ENCODE results near the gene RNH1. TPM values are rescaled to one million over a fixed set of nuclear protein-coding genes. Genes with fewer than 3 reads are reported as not detected.

RNH1 gene
- total RNA-seq, 4 donors from 2014 or later: 378 to 392 (median 383) TPM

DNA sequence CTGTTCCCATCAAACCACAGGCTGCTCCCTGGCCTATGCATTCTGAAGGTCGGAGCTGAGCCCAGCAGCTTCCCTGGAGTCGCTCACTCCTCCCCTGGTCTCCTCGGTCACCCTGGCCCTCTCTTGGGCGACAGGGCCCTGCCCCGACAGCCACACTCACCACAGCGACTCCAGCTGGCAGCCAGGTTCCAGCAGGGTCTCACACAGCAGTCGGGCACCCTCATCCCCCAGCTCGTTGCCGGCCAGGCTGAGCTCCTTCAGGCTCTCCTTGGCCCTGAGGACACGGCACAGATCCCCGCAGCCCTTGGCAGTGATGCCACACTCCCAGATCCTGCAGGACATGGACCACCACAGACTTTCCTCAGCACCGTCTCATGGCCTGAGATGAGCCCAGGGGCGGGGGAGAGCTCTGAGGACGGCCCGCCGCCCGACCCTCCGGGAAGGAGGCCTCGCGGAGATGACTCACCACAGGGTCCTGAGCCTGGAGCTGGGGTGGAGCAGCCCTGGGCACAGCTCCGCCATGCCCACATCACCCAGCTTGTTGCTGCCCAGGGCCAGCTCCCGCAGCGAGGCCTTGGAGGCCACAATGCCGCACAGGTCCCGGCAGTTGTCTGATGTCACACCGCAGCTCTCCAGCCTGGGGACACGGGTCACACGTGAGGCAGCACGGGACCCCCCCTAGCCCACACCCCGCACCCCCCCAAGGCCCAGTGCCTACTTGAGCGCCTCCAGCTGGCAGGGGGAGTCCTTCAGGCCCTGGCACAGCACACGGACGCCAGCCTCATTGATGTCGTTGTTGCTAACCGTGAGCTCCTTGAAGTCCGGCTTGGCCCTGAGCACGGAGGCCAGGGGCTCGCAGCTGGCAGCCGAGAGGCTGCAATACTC is 8.5 kb downstream of the RNH1 start:
- H3K9me3 ChIP-seq: no peaks in the 10 kb centered on the region
- peaks cover 11% of the 10 kb centered on the region for H3K4me1 ChIP-seq
- no peak overlapping the region for H3K27ac ChIP-seq
- TF ChIP-seq, protein P1, sequence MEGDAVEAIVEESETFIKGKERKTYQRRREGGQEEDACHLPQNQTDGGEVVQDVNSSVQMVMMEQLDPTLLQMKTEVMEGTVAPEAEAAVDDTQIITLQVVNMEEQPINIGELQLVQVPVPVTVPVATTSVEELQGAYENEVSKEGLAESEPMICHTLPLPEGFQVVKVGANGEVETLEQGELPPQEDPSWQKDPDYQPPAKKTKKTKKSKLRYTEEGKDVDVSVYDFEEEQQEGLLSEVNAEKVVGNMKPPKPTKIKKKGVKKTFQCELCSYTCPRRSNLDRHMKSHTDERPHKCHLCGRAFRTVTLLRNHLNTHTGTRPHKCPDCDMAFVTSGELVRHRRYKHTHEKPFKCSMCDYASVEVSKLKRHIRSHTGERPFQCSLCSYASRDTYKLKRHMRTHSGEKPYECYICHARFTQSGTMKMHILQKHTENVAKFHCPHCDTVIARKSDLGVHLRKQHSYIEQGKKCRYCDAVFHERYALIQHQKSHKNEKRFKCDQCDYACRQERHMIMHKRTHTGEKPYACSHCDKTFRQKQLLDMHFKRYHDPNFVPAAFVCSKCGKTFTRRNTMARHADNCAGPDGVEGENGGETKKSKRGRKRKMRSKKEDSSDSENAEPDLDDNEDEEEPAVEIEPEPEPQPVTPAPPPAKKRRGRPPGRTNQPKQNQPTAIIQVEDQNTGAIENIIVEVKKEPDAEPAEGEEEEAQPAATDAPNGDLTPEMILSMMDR (IDR thresholded peaks at IDR 0.05): no peak
- TF ChIP-seq EP300 (IDR thresholded peaks at IDR 0.05): no peak
- TF ChIP-seq POLR2AphosphoS5 (IDR thresholded peaks at IDR 0.05): no peak
- TF ChIP-seq POLR2A (IDR thresholded peaks at IDR 0.05): no peak
- H3K27me3 ChIP-seq: no peaks in the 10 kb centered on the region
- peaks cover 83% of the 10 kb centered on the region for H3K36me3 ChIP-seq
- no peak for DNase-seq (ENCODE audit: low spot score in 2 of 2)
- H3K4me3 ChIP-seq: no peak overlapping the region
- WGBS: 91% methylated on average over 12 of the region's 39 CpGs

- H3K4me1 ChIP-seq: peaks cover 3% of the 10 kb centered on the region
- no peak overlapping the region for H3K27ac ChIP-seq
- no peaks in the 10 kb centered on the region for H3K9me3 ChIP-seq
- H3K27me3 ChIP-seq: no peaks in the 10 kb centered on the region
- WGBS: 94% methylated on average over 27 of the region's 31 CpGs
- no peak overlapping the region for H3K4me3 ChIP-seq
- H3K36me3 ChIP-seq: peaks cover 91% of the 10 kb centered on the region
- TF ChIP-seq, protein P1 (IDR thresholded peaks at IDR 0.05): no peak
- TF ChIP-seq EP300 (IDR thresholded peaks at IDR 0.05): no peak
- TF ChIP-seq POLR2AphosphoS5 (IDR thresholded peaks at IDR 0.05): no peak
- TF ChIP-seq POLR2A (IDR thresholded peaks at IDR 0.05): no peak
- no peak for DNase-seq (ENCODE audit: low spot score in 2 of 2)
Measured at GRCh38 chr11:497565-498296, 9.3 kb downstream of the RNH1 start.

DNA sequence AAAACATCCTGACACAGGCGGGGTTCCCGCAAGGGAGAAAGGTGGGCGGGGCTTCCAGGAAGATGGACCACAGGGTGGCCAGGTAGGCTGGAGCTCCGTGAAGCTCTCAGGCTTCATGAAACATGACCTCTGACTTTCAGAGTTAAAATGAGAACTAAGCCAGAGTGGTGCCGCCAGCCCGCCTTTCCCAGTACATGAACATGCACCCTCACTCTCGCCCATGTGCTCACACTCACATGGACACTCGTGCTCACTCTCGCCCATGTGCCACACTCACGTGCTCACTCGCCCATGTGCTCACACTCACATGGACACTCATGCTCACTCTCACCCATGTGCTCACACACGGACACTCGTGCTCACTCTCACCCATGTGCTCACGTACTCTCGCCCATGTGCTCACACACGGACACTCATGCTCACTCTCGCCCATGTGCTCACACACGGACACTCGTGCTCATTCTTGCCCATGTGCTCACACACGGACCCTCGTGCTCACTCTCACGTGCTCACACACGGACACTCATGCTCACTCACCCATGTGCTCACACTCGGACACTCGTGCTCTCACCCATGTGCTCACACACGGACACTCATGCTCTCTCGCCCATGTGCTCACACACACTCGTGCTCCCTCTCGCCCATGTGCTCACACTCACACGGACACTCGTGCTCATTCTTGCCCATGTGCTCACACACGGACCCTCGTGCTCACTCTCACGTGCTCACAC is 10.0 kb downstream of the RNH1 start:
- Histone ChIP-seq H3K36me3 (peaks cover 93% of the 10 kb centered on the region), H3K4me1 (no peaks in the 10 kb centered on the region), H3K27me3 (no peaks in the 10 kb centered on the region), H3K9me3 (no peaks in the 10 kb centered on the region), H3K27ac (no peak overlapping the region), H3K4me3 (no peak overlapping the region)
- TF ChIP-seq POLR2AphosphoS5 (IDR thresholded peaks at IDR 0.05) (no peak), EP300 (IDR thresholded peaks at IDR 0.05) (no peak), POLR2A (IDR thresholded peaks at IDR 0.05) (no peak)
- TF ChIP-seq, protein P1 (IDR thresholded peaks at IDR 0.05): no peak
- WGBS: 93% methylated on average over 34 of the region's 34 CpGs
- DNase-seq (ENCODE audit: low spot score in 2 of 2): no peak

DNA sequence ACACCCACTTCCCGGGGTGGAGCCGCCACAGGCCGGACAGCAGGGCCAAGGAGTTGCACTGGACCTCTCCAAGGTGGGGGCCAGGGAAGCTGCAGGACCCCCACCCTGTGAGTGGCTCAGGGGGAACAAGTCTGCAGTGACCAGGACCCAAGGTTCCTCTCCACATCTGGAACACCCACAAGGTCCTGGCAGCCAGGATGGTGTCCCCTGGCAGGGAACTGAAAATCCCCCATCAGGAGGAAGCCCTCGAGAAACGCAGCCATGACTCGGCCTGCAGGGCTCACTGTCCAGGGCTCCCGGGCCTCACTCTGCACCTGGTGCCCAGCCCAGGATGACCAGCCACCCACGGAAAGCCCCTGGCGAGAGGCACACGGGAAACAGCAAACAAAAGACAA is 11.5 kb downstream of the RNH1 start:
- Histone ChIP-seq H3K4me3 (no peak overlapping the region), H3K27me3 (no peaks in the 10 kb centered on the region), H3K4me1 (no peaks in the 10 kb centered on the region), H3K9me3 (no peaks in the 10 kb centered on the region), H3K36me3 (peaks cover 88% of the 10 kb centered on the region), H3K27ac (no peak overlapping the region)
- 59% methylated on average over 10 of the region's 10 CpGs for WGBS
- DNase-seq (ENCODE audit: low spot score in 2 of 2): no peak
- TF ChIP-seq POLR2AphosphoS5 (IDR thresholded peaks at IDR 0.05): no peak
- no peak for TF ChIP-seq EP300 (IDR thresholded peaks at IDR 0.05)

DNA sequence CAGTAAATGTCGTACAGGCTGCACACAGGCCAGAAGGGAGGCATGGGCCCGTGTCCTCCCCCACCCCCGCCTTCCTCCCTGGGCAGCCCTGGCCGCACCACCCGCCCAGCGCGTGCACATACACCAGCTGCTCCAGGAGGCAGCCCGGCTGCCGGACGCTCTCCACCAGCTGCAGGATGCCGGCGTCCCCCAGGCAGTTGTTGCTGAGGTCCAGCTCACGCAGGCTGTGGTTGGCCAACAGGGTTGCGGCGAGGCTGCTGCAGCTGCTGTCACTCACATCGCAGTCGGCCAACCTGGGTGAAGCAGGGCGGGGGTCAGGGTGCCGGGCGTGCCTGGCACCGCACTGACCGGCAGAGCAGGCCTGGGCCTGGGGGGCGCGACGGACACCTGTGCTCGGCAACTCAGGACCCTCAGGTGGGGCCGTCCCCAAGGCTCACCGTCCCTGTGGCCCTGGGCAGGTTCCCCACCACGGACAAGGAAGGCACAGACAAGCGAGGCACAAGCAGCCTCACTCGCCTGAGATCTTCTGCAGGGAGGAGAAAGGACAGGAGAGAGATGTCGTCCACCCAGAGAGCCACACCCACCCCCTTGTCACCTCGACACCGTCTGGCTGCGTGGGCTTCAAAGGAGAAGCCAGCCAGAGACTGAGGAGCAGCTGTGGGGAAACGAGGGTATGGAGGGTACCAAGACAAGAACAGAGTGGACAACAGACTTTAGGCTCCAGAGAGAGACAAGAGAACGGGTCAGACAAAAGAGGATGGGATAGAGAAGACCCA is 12.1 kb downstream of the RNH1 start:
- 84% methylated on average over 27 of the region's 37 CpGs for WGBS
- no peak for DNase-seq (ENCODE audit: low spot score in 2 of 2)
- Histone ChIP-seq H3K36me3 (peaks cover 88% of the 10 kb centered on the region), H3K9me3 (no peaks in the 10 kb centered on the region), H3K27ac (no peak overlapping the region), H3K4me1 (no peaks in the 10 kb centered on the region), H3K4me3 (no peak overlapping the region), H3K27me3 (no peaks in the 10 kb centered on the region)
- TF ChIP-seq EP300 (IDR thresholded peaks at IDR 0.05): no peak
- TF ChIP-seq, protein P1 (IDR thresholded peaks at IDR 0.05): no peak
- TF ChIP-seq POLR2A (IDR thresholded peaks at IDR 0.05): no peak
- TF ChIP-seq POLR2AphosphoS5 (IDR thresholded peaks at IDR 0.05): no peak
